DND-41 (cell line): ENCODE results near the gene TLCD2.
"Not testable (repeated sequence)": the region's sequence is repeated elsewhere in the genome, so short reads cannot be mapped to it uniquely, and the experiment has no call there.

Source experiments
- ATAC-seq: fragments of 200-7000 bp; cut with Tn5 transposase; 3 replicates; pipeline ENCODE4 v1.9.1; 2021; ENCODE audit warnings: low read depth; ENCODE audit not compliant: insufficient read depth
- DNase-seq: peaks from one replicate; pipeline ENCODE4 v3.0.0-alpha.2; 2020
- H2AFZ ChIP-seq: 2 replicates; pipeline ENCODE4 v1.6.0; 2012; ENCODE audit warnings: low read depth, low read length
- H3K27ac ChIP-seq: 2 replicates; pipeline ENCODE4 v1.5.1; 2012; ENCODE audit warnings: low read length, inconsistent platforms
- H3K27me3 ChIP-seq: fragments of 200-600 bp; sonication (generic); 2 replicates; pipeline ENCODE4 v1.6.0; 2012; ENCODE audit warnings: low read length, mild to moderate bottlenecking, inconsistent platforms; ENCODE audit not compliant: insufficient read depth, poor library complexity
- H3K36me3 ChIP-seq: 2 replicates; pipeline ENCODE4 v1.5.1; 2012; ENCODE audit warnings: low read length, inconsistent platforms; ENCODE audit not compliant: insufficient read depth
- H3K4me1 ChIP-seq: 2 replicates; pipeline ENCODE4 v1.5.1; 2012; ENCODE audit warnings: mild to moderate bottlenecking, low read length; ENCODE audit not compliant: insufficient read depth
- H3K4me2 ChIP-seq: 2 replicates; pipeline ENCODE4 v1.6.0; 2012; ENCODE audit warnings: mild to moderate bottlenecking, moderate library complexity, low read length, inconsistent platforms; ENCODE audit not compliant: insufficient read depth
- H3K4me3 ChIP-seq, 2 experiments: fragments of 200-600 bp in 1 of 2; shearing (Covaris generic) in 1 of 2; 2 replicates each; pipeline ENCODE4 v1.5.1; 2012 to 2016; ENCODE audit warnings: inconsistent platforms in 2 of 2, low read length in 2 of 2, mild to moderate bottlenecking in 2 of 2, low read depth in 1 of 2, moderate library complexity in 1 of 2
- H3K79me2 ChIP-seq: 2 replicates; pipeline ENCODE4 v1.6.0; 2012; ENCODE audit warnings: low read length, inconsistent platforms; ENCODE audit not compliant: insufficient read depth
- H3K9ac ChIP-seq: 2 replicates; pipeline ENCODE4 v1.6.0; 2012; ENCODE audit warnings: low read depth, mild to moderate bottlenecking, inconsistent platforms, low read length, moderate library complexity
- H3K9me3 ChIP-seq: 2 replicates; pipeline ENCODE4 v1.5.1; 2012; ENCODE audit warnings: low read length, moderate library complexity, mild to moderate bottlenecking, inconsistent platforms; ENCODE audit not compliant: insufficient read depth, severe bottlenecking
- H4K20me1 ChIP-seq: 2 replicates; pipeline ENCODE4 v1.6.0; 2012; ENCODE audit warnings: low read length; ENCODE audit not compliant: insufficient read depth
- CTCF ChIP-seq: IDR thresholded peaks from 2 replicates; pipeline ENCODE4 v1.5.1; 2012; ENCODE audit warnings: borderline replicate concordance, low read length, moderate library complexity, mild to moderate bottlenecking; ENCODE audit not compliant: poor library complexity, severe bottlenecking; ENCODE audit errors: extremely low read depth
- EZH2 ChIP-seq: IDR thresholded peaks from 3 replicates; pipeline ENCODE4 v1.6.1; 2012; ENCODE audit warnings: borderline replicate concordance, low read depth, mild to moderate bottlenecking, moderate library complexity, low read length, inconsistent platforms; ENCODE audit not compliant: severe bottlenecking

Gene TLCD2

GRCh38 chr17:1724869-1725641 lies 14.9 kb upstream of the TLCD2 start:
- H3K27ac ChIP-seq: peak overlapping the region; percentile 67
- H4K20me1 ChIP-seq: no peaks in the 10 kb centered on the region
- H3K27me3 ChIP-seq: no peaks in the 10 kb centered on the region
- peaks cover 37% of the 10 kb centered on the region for H3K4me1 ChIP-seq
- H3K79me2 ChIP-seq: peaks cover 23% of the 10 kb centered on the region
- peak overlapping the region; percentile 98 for H3K4me2 ChIP-seq
- DNase-seq (no peak), ATAC-seq (no peak; the same call in 2 of the 3 replicates)
- no peaks in the 10 kb centered on the region for H3K9me3 ChIP-seq
- H3K36me3 ChIP-seq: peaks cover 14% of the 10 kb centered on the region
- H2AFZ ChIP-seq: peak overlapping the region; percentile 87
- peak overlapping the region; percentile 57 to 74; a peak in 3 of 4 replicates for H3K4me3 ChIP-seq
- peak; percentile 28 for TF ChIP-seq CTCF
- no peak for TF ChIP-seq EZH2
- H3K9ac ChIP-seq: peak overlapping the region; percentile 76

DNA sequence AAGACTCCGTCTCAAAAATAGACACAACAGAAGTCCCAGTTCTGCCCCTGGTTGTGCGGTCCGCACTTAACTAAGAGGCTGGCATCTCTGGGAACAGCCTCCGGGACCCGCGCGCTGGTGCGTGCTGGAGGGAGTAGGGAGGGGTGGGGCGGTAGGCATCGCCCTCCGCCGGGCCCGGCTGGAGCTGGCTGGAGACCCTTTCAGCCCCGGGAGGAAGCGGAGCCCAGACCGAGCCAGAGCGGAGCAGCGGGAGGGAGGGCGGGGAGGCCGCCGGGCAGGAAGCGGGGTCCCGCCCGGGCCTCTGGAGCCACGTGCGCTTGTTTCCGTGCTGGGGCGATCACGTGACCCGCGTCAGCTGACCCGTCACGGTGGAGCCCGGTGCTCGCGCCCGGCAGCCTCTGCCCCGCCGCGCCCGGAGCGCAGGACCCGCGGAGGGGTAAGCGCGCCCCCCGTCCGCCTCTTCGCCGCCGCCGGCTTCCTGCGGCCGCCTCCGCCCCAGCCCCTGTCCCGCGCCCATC lies 14.2 kb upstream of the TLCD2 start, which contains the start of gene WDR81:
Gene WDR81, plus strand, starts transcription at position 354 of the 518 bp plus-strand sequence. CDS start 256 bp downstream, outside the sequence.
- peaks cover 37% of the 10 kb centered on the region for H3K4me1 ChIP-seq
- TF ChIP-seq CTCF (no peak), EZH2 (no peak)
- H2AFZ ChIP-seq: peak within 1 kb of the TSS; percentile 87
- peak within 1 kb of the TSS; percentile 98 for H3K4me2 ChIP-seq
- peak within 1 kb of the TSS; percentile 76 for H3K9ac ChIP-seq
- peaks cover 23% of the 10 kb centered on the region for H3K79me2 ChIP-seq
- peak within 1 kb of the TSS; percentile 57 to 74; a peak in 3 of 4 replicates for H3K4me3 ChIP-seq
- H3K27ac ChIP-seq: peak within 1 kb of the TSS; percentile 88
- ATAC-seq (peak; percentile 78), DNase-seq (peak; percentile 90)
- H3K27me3 ChIP-seq: no peaks in the 10 kb centered on the region
- H4K20me1 ChIP-seq: no peaks in the 10 kb centered on the region
- peaks cover 14% of the 10 kb centered on the region for H3K36me3 ChIP-seq
- no peaks in the 10 kb centered on the region for H3K9me3 ChIP-seq

DNA sequence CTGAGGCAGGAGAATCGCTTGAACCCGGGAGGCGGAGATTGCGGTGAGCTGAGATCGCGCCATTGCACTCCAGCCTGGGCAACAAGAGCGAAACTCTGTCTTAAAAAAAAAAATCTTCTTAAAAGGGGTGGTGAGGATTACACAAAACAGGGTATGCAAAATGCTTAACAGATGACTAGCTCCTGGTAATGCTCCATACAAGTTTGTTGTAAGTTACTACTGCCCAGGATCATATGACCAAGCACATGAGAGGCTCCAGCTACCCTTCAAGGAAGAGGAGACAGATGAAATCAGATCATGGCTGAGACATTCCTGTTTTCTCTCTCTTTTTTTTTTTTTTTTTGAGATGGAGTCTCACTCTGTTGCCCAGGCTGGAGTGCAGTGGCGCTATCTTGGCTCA lies 11.8 kb upstream of the TLCD2 start:
- Histone ChIP-seq H3K4me1 (peaks cover 50% of the 10 kb centered on the region), H3K79me2 (peaks cover 21% of the 10 kb centered on the region)
- not testable (repeated sequence) for DNase-seq, H3K9me3 ChIP-seq, H3K4me2 ChIP-seq, H3K4me3 ChIP-seq, H3K27ac ChIP-seq, ATAC-seq, H3K9ac ChIP-seq, H2AFZ ChIP-seq, H4K20me1 ChIP-seq, H3K27me3 ChIP-seq, H3K36me3 ChIP-seq

DNA sequence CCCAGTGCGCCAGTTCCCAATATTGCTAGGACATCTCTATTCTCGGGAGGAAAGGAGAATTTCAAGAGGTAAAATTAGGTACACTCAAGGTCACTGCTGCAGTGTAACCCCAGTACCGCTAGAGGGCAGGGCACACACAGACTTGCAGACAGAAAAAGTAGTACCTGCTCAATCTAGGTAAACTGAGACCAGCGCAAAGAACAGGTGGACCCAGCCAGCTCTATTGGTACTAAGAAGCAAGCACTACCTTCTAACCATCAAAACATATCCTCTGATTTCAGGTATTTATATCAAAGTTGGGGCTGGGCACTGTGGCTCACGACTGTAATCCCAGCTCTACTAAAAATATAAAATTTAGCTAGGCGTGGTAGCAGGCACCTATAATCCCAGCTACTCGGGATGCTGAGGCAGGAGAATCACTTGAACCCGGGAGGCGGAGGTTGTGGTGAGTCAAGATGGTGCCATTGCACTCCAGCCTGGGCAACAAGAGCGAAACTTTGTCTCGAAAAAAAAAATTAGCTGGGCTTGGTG lies 10.7 kb upstream of the TLCD2 start:
- DNase-seq (peak; percentile 76), ATAC-seq (no peak)
- Histone ChIP-seq H3K4me1 (peaks cover 47% of the 10 kb centered on the region), H2AFZ (no peak overlapping the region), H3K79me2 (peaks cover 12% of the 10 kb centered on the region), H3K27ac (no peak overlapping the region), H4K20me1 (no peaks in the 10 kb centered on the region), H3K27me3 (no peaks in the 10 kb centered on the region), H3K36me3 (no peaks in the 10 kb centered on the region; the same call in 1 of the 2 replicates), H3K4me2 (no peak overlapping the region), H3K9me3 (no peaks in the 10 kb centered on the region), H3K9ac (no peak overlapping the region), H3K4me3 (no peak overlapping the region)
- TF ChIP-seq EZH2 (no peak), CTCF (peak; percentile 99)
